Peyer's patch (tissue), 4 donors: Measurements from ENCODE around the gene NR1H4. TPM values are rescaled to one million over a fixed set of nuclear protein-coding genes. Genes with fewer than 3 reads are reported as not detected.

ENCODE experiments used
- DNase-seq, 3 donors: peaks; one replicate each; pipeline ENCODE4 v3.0.0-alpha.2; 2017 to 2019
- H3K27ac ChIP-seq, 4 donors: fragments of 200-600 bp; sonication (generic); one replicate each; pipeline ENCODE4 v1.5.1; 2016 to 2019
- H3K27me3 ChIP-seq, 2 donors: fragments of 200-600 bp; sonication (generic); one replicate each; pipeline ENCODE4 v1.5.1; 2019
- H3K36me3 ChIP-seq, 3 donors: fragments of 200-600 bp; sonication (generic); one replicate each; pipeline ENCODE4 v1.5.1; 2016 to 2019
- H3K4me1 ChIP-seq, 4 donors: fragments of 200-600 bp; sonication (generic); one replicate each; pipeline ENCODE4 v1.5.1; 2016 to 2019
- H3K4me3 ChIP-seq, 4 donors: fragments of 200-600 bp; sonication (generic); 1 replicate in 3 of 4; 2 replicates in 1 of 4; pipeline ENCODE4 v1.5.1; 2016 to 2019; ENCODE audit warnings: mild to moderate bottlenecking in 1 of 4
- H3K9me3 ChIP-seq, 4 donors: fragments of 200-600 bp; sonication (generic); one replicate each; pipeline ENCODE4 v1.5.1; 2016 to 2019; ENCODE audit warnings: mild to moderate bottlenecking in 1 of 4
- CTCF ChIP-seq, 6 experiments: fragments of 450-650 bp in 4 of 6; fragments of 200-600 bp in 2 of 6; sonication (generic) in 1 of 6; IDR thresholded peaks; one replicate each; pipeline ENCODE4 v1.5.1; 2017 to 2019; ENCODE audit warnings: antibody characterized with exemption in 6 of 6, mild to moderate bottlenecking in 3 of 6, moderate library complexity in 1 of 6
- POLR2A ChIP-seq, 2 donors: fragments of 450-650 bp; IDR thresholded peaks; one replicate each; pipeline ENCODE4 v1.5.1; 2017; ENCODE audit warnings: antibody characterized with exemption in 2 of 2, mild to moderate bottlenecking in 2 of 2, moderate library complexity in 2 of 2
- total RNA-seq, 4 donors: library from RNA; depleted of rRNA; stranded (reverse); fragments of >200 nt; gene quantifications; one replicate each; pipeline ENCODE4 v1.1.0, GENCODE V29; 2016

The NR1H4 gene
- total RNA-seq, 4 donors from 2014 or later, result 75.1 to 316 (median 227) TPM

DNA sequence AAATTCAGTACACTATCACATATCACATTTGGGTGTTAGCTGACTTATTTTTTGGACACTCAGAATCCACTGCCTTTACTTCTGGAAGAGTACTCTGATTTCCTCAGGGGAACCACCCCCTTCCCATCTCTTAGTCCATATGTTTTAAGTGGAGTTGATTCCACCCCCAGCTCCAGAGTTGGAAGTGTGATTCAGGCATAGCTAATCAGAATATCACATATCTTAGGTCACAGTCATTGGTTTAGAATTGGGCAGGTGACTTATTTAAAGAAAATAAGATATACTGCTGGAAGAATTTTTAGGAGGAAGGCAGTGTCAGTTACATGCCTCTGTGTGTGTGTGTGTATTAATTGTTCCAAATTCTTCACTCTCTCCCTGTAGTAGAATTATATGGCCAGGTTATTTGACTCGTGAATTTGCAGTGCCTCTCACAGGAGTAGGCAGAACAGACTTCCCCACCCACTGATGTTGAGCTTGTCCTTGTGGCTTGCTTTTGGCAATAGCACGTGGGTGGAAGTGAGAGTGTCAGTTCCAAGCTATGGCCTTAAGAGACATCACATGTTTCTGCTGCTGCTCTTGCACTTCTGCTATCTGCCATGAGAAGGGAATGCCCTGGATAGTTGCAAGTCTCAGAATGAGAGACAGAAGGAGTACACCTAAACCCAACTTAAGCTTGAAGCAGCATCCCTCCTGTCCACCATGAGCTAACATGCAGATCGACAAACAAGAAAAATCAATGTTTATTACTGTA is 93.4 kb downstream of the NR1H4 start:
- Histone ChIP-seq H3K4me3 (no peak overlapping the region), H3K27me3 (no peaks in the 10 kb centered on the region), H3K9me3 (no peaks in the 10 kb centered on the region), H3K27ac (no peak overlapping the region), H3K36me3 (no peaks in the 10 kb centered on the region), H3K4me1 (no peaks in the 10 kb centered on the region)
- no peak for DNase-seq
- TF ChIP-seq POLR2A (IDR thresholded peaks at IDR 0.05) (no peak), CTCF (IDR thresholded peaks at IDR 0.05) (no peak)

DNA sequence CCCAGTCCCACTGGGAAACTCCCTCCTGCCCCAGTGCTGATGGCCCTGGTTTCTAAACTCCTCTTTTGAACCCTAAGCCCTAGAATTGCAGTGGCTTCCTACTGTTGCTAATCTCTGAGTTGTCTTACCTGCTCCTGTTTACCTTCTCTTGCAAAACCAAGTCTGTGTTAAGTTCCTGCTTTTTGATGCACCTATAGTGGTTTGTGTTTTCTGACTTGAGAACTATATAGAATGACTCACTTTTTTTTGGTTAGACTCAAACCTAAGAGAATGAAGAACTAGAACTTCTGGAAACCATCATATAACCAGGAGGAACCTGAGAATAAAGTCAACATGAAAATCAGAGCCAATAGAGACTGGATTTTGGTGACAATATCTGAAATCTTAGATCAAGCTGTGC is 94.3 kb downstream of the NR1H4 start:
- no peak overlapping the region for H3K4me3 ChIP-seq
- no peaks in the 10 kb centered on the region for H3K27me3 ChIP-seq
- H3K36me3 ChIP-seq, result no peaks in the 10 kb centered on the region
- TF ChIP-seq CTCF (IDR thresholded peaks at IDR 0.05) (no peak), POLR2A (IDR thresholded peaks at IDR 0.05) (no peak)
- H3K9me3 ChIP-seq, result no peaks in the 10 kb centered on the region
- no peak overlapping the region for H3K27ac ChIP-seq
- H3K4me1 ChIP-seq, result no peaks in the 10 kb centered on the region
- DNase-seq, result no peak

- DNase-seq, result no peak
- no peaks in the 10 kb centered on the region for H3K36me3 ChIP-seq
- no peaks in the 10 kb centered on the region for H3K9me3 ChIP-seq
- peaks cover 0 to 8% (median 0%) of the 10 kb centered on the region in 4 donors for H3K4me1 ChIP-seq
- H3K4me3 ChIP-seq, result no peak overlapping the region
- H3K27ac ChIP-seq, result no peak overlapping the region
- TF ChIP-seq POLR2A (IDR thresholded peaks at IDR 0.05), result no peak
- TF ChIP-seq CTCF (IDR thresholded peaks at IDR 0.05), result no peak
- H3K27me3 ChIP-seq, result no peaks in the 10 kb centered on the region
These were observed 98.5 kb downstream of the NR1H4 start for GRCh38 chr12:100572184-100572583.

- H3K27ac ChIP-seq, result peak within 1 kb of the TSS; percentile 51 to 80 (median 67)
- no peaks in the 10 kb centered on the region for H3K9me3 ChIP-seq
- TF ChIP-seq CTCF (IDR thresholded peaks at IDR 0.05) (no peak), POLR2A (IDR thresholded peaks at IDR 0.05) (peak; percentile 41 to 55)
These were observed 99.9 kb downstream of the NR1H4 start, which contains the start of gene GAS2L3 for GRCh38 chr12:100573292-100574186. GAS2L3 (plus strand) TSS chr12:100573684; CDS start chr12:100594905, 21,221 bp downstream.

GRCh38 chr12:100574187-100575074 is 100.8 kb downstream of the NR1H4 start:
- Histone ChIP-seq H3K27ac (peak overlapping the region; percentile 51 to 80 (median 67)), H3K36me3 (no peaks in the 10 kb centered on the region), H3K27me3 (no peaks in the 10 kb centered on the region), H3K9me3 (no peaks in the 10 kb centered on the region), H3K4me3 (peak overlapping the region; percentile 40 to 69 (median 60)), H3K4me1 (peaks cover 0 to 8% (median 0%) of the 10 kb centered on the region in 4 donors)
- DNase-seq, result no peak
- no peak for TF ChIP-seq POLR2A (IDR thresholded peaks at IDR 0.05)
- TF ChIP-seq CTCF (IDR thresholded peaks at IDR 0.05), result no peak

More at GRCh38 chr12:100573292-100574186, 99.9 kb downstream of the NR1H4 start, which contains the start of gene GAS2L3:
- H3K36me3 ChIP-seq, result no peaks in the 10 kb centered on the region
- DNase-seq, result peak; percentile 50 to 94 (median 92)
- peaks cover 0 to 8% (median 0%) of the 10 kb centered on the region in 4 donors for H3K4me1 ChIP-seq
- H3K27me3 ChIP-seq, result no peaks in the 10 kb centered on the region
- peak within 1 kb of the TSS; percentile 40 to 69 (median 60) for H3K4me3 ChIP-seq
